ENCODE results near the gene AHSA1. TPM values are rescaled to one million over a fixed set of nuclear protein-coding genes. Genes with fewer than 3 reads are reported as not detected.

Gene AHSA1
- total RNA-seq, 1 experiment from 2014 or later, result 375 TPM

GRCh38 chr14:77416836-77417235 lies 41.1 kb upstream of the AHSA1 start:
- no peak overlapping the region for H3K27ac ChIP-seq (ENCODE audit: low read depth, low read length, poor library complexity, severe bottlenecking)
- H3K27me3 ChIP-seq (replicated peaks; ENCODE audit: insufficient read depth, low read depth, low read length, poor library complexity), result no peaks in the 10 kb centered on the region
- H3K4me3 ChIP-seq (ENCODE audit: low read depth, low read length, poor library complexity, severe bottlenecking), result no peak overlapping the region
- ChIA-PET POLR2A (ENCODE audit: low non-redundant PET) (no interaction called here), CTCF (no interaction called here)
- BruUV-seq (replicated peaks), result no TSS peak
- TF ChIP-seq, protein P1, sequence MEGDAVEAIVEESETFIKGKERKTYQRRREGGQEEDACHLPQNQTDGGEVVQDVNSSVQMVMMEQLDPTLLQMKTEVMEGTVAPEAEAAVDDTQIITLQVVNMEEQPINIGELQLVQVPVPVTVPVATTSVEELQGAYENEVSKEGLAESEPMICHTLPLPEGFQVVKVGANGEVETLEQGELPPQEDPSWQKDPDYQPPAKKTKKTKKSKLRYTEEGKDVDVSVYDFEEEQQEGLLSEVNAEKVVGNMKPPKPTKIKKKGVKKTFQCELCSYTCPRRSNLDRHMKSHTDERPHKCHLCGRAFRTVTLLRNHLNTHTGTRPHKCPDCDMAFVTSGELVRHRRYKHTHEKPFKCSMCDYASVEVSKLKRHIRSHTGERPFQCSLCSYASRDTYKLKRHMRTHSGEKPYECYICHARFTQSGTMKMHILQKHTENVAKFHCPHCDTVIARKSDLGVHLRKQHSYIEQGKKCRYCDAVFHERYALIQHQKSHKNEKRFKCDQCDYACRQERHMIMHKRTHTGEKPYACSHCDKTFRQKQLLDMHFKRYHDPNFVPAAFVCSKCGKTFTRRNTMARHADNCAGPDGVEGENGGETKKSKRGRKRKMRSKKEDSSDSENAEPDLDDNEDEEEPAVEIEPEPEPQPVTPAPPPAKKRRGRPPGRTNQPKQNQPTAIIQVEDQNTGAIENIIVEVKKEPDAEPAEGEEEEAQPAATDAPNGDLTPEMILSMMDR (conservative IDR thresholded peaks at IDR 0.05; ENCODE audit: low read depth, low read length), result no peak
- no peak for TF ChIP-seq EZH2 (IDR thresholded peaks at IDR 0.05; ENCODE audit: borderline replicate concordance, low read depth, low read length, poor library complexity, severe bottlenecking)
- no peak for DNase-seq (ENCODE audit: low spot score)
- H3K4me1 ChIP-seq (ENCODE audit: insufficient read depth, low read length, poor library complexity, severe bottlenecking), result no peaks in the 10 kb centered on the region
- intact Hi-C loops (cut with micrococcal nuclease; ENCODE audit: unreplicated experiment), result no loop called here
- no peaks in the 10 kb centered on the region for H3K36me3 ChIP-seq (ENCODE audit: insufficient read depth, low read length, poor library complexity, severe bottlenecking)
- H3K9me3 ChIP-seq (ENCODE audit: low read depth, low read length, poor library complexity, severe bottlenecking), result no peaks in the 10 kb centered on the region

GRCh38 chr14:77421201-77421600 lies 36.7 kb upstream of the AHSA1 start:
- Histone ChIP-seq H3K9me3 (ENCODE audit: low read depth, low read length, poor library complexity, severe bottlenecking) (no peaks in the 10 kb centered on the region), H3K27me3 (replicated peaks; ENCODE audit: insufficient read depth, low read depth, low read length, poor library complexity) (no peaks in the 10 kb centered on the region), H3K27ac (ENCODE audit: low read depth, low read length, poor library complexity, severe bottlenecking) (no peak overlapping the region), H3K4me1 (ENCODE audit: insufficient read depth, low read length, poor library complexity, severe bottlenecking) (no peaks in the 10 kb centered on the region), H3K36me3 (ENCODE audit: insufficient read depth, low read length, poor library complexity, severe bottlenecking) (peaks cover 7% of the 10 kb centered on the region), H3K4me3 (ENCODE audit: low read depth, low read length, poor library complexity, severe bottlenecking) (no peak overlapping the region)
- ChIA-PET POLR2A (ENCODE audit: low non-redundant PET) (no interaction called here), CTCF (no interaction called here)
- TF ChIP-seq, protein P1 (conservative IDR thresholded peaks at IDR 0.05; ENCODE audit: low read depth, low read length), result no peak
- TF ChIP-seq EZH2 (IDR thresholded peaks at IDR 0.05; ENCODE audit: borderline replicate concordance, low read depth, low read length, poor library complexity, severe bottlenecking), result no peak
- DNase-seq (ENCODE audit: low spot score), result no peak
- intact Hi-C loops (cut with micrococcal nuclease; ENCODE audit: unreplicated experiment), result no loop called here
- no TSS peak for BruUV-seq (replicated peaks)

DNA sequence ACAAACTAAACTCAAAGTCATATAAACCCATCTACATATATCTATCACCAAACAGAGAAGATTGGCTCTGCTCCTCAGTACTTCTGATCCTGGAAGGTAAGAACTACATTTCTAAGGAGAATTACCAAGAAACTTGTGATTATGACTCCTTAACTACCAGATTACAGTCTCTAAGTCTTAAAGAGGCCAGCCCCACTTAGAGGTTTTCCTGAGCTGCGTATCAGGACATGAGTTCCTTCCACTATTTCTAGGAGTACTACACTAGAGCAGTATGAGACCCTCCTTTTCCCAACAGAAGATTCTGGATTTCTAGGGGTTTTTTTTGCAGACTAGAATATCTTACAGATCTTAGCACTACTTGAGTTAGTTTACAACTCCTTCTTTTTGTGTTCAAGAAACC lies 34.5 kb upstream of the AHSA1 start, which contains the start of gene NOXRED1:
NOXRED1 (minus strand) TSS at position 101 of the 400 bp plus-strand sequence. CDS start 634 bp downstream, outside the sequence.
- peaks cover 29% of the 10 kb centered on the region for H3K36me3 ChIP-seq (ENCODE audit: insufficient read depth, low read length, poor library complexity, severe bottlenecking)
- no peak within 1 kb of the TSS for H3K4me3 ChIP-seq (ENCODE audit: low read depth, low read length, poor library complexity, severe bottlenecking)
- CTCF ChIA-PET, result no interaction called here
- no peak for DNase-seq (ENCODE audit: low spot score)
- no peaks in the 10 kb centered on the region for H3K9me3 ChIP-seq (ENCODE audit: low read depth, low read length, poor library complexity, severe bottlenecking)
- BruUV-seq (replicated peaks), result no TSS peak
- TF ChIP-seq, protein P1 (conservative IDR thresholded peaks at IDR 0.05; ENCODE audit: low read depth, low read length), result no peak
- TF ChIP-seq EZH2 (IDR thresholded peaks at IDR 0.05; ENCODE audit: borderline replicate concordance, low read depth, low read length, poor library complexity, severe bottlenecking), result no peak
- POLR2A ChIA-PET (ENCODE audit: low non-redundant PET), result no interaction called here
- H3K27ac ChIP-seq (ENCODE audit: low read depth, low read length, poor library complexity, severe bottlenecking), result no peak within 1 kb of the TSS
- no peaks in the 10 kb centered on the region for H3K27me3 ChIP-seq (replicated peaks; ENCODE audit: insufficient read depth, low read depth, low read length, poor library complexity)
- intact Hi-C loops (cut with micrococcal nuclease; ENCODE audit: unreplicated experiment), result no loop called here
- no peaks in the 10 kb centered on the region for H3K4me1 ChIP-seq (ENCODE audit: insufficient read depth, low read length, poor library complexity, severe bottlenecking)

Measured in A673 (cell line).